HCT116 (cell line): ENCODE results near the gene VWA1.
"Not testable (repeated sequence)": the region's sequence is repeated elsewhere in the genome, so short reads cannot be mapped to it uniquely, and the experiment has no call there.

Experiments
- EZH2 ChIP-seq: fragments of 200-600 bp; sonication (generic); IDR thresholded peaks from 2 replicates; pipeline ENCODE4 v1.6.1; 2017; ENCODE audit warnings: antibody characterized with exemption, mixed run types
- EZH2phosphoT487 ChIP-seq: fragments of 200-600 bp; IDR thresholded peaks from 2 replicates; pipeline ENCODE4 v1.6.1; 2018; ENCODE audit warnings: antibody characterized with exemption, borderline replicate concordance
- POLR2A ChIP-seq: IDR thresholded peaks from 2 replicates; pipeline ENCODE4 v1.7.0; 2011; ENCODE audit warnings: borderline replicate concordance; ENCODE audit not compliant: insufficient read depth, insufficient read length; ENCODE audit errors: extremely low read depth
- POLR2AphosphoS5 ChIP-seq: IDR thresholded peaks from 2 replicates; pipeline ENCODE4 v1.6.1; 2011; ENCODE audit warnings: mild to moderate bottlenecking, low read depth, low read length, moderate library complexity
- SIN3A ChIP-seq: IDR thresholded peaks from 2 replicates; pipeline ENCODE4 v1.6.1; 2012; ENCODE audit warnings: low read depth
- SRF ChIP-seq: IDR thresholded peaks from 2 replicates; pipeline ENCODE4 v1.6.1; 2012; ENCODE audit warnings: low read depth
- TCF7L2 ChIP-seq: IDR thresholded peaks from 2 replicates; pipeline ENCODE4 v1.7.0; 2011; ENCODE audit warnings: borderline replicate concordance, inconsistent platforms; ENCODE audit not compliant: insufficient read depth, insufficient read length; ENCODE audit errors: extremely low read depth
- ZFX ChIP-seq: fragments of 450-650 bp; IDR thresholded peaks from 2 replicates; pipeline ENCODE4 v1.6.1; 2017
- ZNF274 ChIP-seq: fragments of 200-500 bp; sonication (Bioruptor generic); IDR thresholded peaks from 2 replicates; pipeline ENCODE4 v1.6.1; 2014; ENCODE audit warnings: mild to moderate bottlenecking, low read depth, low read length, inconsistent platforms
- TF ChIP-seq, protein P1 (sequence below): IDR thresholded peaks from 2 replicates; pipeline ENCODE4 v1.6.1; 2012
- TF ChIP-seq, protein P2 (sequence below), 3 experiments: fragments of 200-600 bp in 1 of 3; sonication (generic) in 1 of 3; IDR thresholded peaks in 2 of 3; conservative IDR thresholded peaks in 1 of 3; 2 replicates each; pipeline ENCODE4 v1.5.1; 2012 to 2017; ENCODE audit warnings: low read depth in 2 of 3, low read length in 2 of 3, antibody characterized with exemption in 1 of 3, borderline replicate concordance in 1 of 3, control low read depth in 1 of 3, mild to moderate bottlenecking in 1 of 3, mixed read lengths in 1 of 3, mixed run types in 1 of 3, moderate library complexity in 1 of 3; ENCODE audit not compliant: insufficient read depth in 1 of 3
- TF ChIP-seq, protein P3 (sequence below): IDR thresholded peaks from 2 replicates; pipeline ENCODE4 v1.6.1; 2012; ENCODE audit warnings: low read depth
- TF ChIP-seq, protein P4 (sequence below): IDR thresholded peaks from 2 replicates; pipeline ENCODE4 v1.6.1; 2012

DNA sequence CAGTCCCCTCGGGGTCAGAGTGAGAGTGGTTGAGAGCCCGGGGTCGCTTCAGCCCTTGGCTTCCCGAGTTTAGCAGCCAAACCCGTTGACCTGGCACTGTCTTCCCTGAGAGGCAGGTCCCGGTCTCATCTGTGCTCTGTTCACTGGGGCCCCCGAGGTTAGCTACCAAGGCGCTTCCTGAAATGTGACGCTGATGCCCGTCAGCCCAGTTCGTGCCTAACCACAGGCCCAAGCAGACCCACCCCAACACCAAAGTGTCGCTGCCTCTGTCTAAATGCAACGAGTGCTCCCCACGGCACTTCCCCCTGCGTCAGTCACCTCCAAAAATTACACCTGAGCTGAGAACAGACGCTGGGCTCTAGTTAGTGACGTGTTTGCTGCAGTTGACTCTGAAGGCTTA is 40.5 kb downstream of the VWA1 start:
- TF ChIP-seq, protein P1, sequence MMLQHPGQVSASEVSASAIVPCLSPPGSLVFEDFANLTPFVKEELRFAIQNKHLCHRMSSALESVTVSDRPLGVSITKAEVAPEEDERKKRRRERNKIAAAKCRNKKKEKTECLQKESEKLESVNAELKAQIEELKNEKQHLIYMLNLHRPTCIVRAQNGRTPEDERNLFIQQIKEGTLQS = not testable (repeated sequence)
- TF ChIP-seq, protein P2, sequence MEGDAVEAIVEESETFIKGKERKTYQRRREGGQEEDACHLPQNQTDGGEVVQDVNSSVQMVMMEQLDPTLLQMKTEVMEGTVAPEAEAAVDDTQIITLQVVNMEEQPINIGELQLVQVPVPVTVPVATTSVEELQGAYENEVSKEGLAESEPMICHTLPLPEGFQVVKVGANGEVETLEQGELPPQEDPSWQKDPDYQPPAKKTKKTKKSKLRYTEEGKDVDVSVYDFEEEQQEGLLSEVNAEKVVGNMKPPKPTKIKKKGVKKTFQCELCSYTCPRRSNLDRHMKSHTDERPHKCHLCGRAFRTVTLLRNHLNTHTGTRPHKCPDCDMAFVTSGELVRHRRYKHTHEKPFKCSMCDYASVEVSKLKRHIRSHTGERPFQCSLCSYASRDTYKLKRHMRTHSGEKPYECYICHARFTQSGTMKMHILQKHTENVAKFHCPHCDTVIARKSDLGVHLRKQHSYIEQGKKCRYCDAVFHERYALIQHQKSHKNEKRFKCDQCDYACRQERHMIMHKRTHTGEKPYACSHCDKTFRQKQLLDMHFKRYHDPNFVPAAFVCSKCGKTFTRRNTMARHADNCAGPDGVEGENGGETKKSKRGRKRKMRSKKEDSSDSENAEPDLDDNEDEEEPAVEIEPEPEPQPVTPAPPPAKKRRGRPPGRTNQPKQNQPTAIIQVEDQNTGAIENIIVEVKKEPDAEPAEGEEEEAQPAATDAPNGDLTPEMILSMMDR (IDR thresholded peaks at IDR 0.05 in 2 of 3, conservative IDR thresholded peaks at IDR 0.05 in 1 of 3; ENCODE audit: borderline replicate concordance in 1 of 3, insufficient read depth in 1 of 3, low read depth in 2 of 3, low read length in 2 of 3) = not testable (repeated sequence)
- TF ChIP-seq POLR2A, TCF7L2, EZH2, ZNF274, ZFX, EZH2phosphoT487, SRF, POLR2AphosphoS5, SIN3A: not testable (repeated sequence)
- TF ChIP-seq, protein P3, sequence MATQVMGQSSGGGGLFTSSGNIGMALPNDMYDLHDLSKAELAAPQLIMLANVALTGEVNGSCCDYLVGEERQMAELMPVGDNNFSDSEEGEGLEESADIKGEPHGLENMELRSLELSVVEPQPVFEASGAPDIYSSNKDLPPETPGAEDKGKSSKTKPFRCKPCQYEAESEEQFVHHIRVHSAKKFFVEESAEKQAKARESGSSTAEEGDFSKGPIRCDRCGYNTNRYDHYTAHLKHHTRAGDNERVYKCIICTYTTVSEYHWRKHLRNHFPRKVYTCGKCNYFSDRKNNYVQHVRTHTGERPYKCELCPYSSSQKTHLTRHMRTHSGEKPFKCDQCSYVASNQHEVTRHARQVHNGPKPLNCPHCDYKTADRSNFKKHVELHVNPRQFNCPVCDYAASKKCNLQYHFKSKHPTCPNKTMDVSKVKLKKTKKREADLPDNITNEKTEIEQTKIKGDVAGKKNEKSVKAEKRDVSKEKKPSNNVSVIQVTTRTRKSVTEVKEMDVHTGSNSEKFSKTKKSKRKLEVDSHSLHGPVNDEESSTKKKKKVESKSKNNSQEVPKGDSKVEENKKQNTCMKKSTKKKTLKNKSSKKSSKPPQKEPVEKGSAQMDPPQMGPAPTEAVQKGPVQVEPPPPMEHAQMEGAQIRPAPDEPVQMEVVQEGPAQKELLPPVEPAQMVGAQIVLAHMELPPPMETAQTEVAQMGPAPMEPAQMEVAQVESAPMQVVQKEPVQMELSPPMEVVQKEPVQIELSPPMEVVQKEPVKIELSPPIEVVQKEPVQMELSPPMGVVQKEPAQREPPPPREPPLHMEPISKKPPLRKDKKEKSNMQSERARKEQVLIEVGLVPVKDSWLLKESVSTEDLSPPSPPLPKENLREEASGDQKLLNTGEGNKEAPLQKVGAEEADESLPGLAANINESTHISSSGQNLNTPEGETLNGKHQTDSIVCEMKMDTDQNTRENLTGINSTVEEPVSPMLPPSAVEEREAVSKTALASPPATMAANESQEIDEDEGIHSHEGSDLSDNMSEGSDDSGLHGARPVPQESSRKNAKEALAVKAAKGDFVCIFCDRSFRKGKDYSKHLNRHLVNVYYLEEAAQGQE = not testable (repeated sequence)
- TF ChIP-seq, protein P4, sequence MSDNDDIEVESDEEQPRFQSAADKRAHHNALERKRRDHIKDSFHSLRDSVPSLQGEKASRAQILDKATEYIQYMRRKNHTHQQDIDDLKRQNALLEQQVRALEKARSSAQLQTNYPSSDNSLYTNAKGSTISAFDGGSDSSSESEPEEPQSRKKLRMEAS = not testable (repeated sequence)
